ENCODE results near the gene ZFP42.
"Not testable (repeated sequence)": the region's sequence is repeated elsewhere in the genome, so short reads cannot be mapped to it uniquely, and the experiment has no call there.

The ZFP42 gene

DNA sequence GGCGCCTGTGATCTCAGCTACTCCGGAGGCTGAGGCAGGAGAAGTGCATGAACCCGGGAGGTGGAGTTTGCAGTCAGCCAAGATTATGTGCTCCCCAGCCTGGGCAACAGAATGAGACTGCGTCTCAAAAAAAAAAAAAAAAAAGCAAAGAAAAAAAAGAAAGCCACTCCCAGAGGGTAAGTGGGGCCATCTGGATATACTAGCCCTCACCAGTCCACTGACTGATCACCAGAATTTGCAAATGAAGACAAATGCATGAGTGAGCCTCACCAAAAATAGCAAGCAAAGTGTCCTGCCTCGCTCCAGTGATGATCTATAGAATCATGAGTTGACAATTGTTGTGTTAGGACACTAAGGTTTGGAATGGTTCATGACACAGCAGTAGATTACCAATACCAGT lies 47.6 kb downstream of the ZFP42 start:
- Histone ChIP-seq H4K20me1 (ENCODE audit: insufficient read depth, low read length) (no peaks in the 10 kb centered on the region), H3K4me3 (ENCODE audit: low read length) (no peak overlapping the region), H3K79me2 (ENCODE audit: low read length) (no peaks in the 10 kb centered on the region), H3K4me2 (ENCODE audit: low read depth, low read length) (no peak overlapping the region), H3K36me3 (replicated peaks; ENCODE audit: insufficient read depth, low read length) (no peaks in the 10 kb centered on the region), H3K9me3 (replicated peaks; ENCODE audit: insufficient read depth, low read length) (no peaks in the 10 kb centered on the region), H3K9me2 (replicated peaks; ENCODE audit: insufficient read depth, low read length) (no peaks in the 10 kb centered on the region), H3K27me3 (replicated peaks; ENCODE audit: insufficient read depth, low read length) (no peaks in the 10 kb centered on the region), H2AFZ (ENCODE audit: low read length) (no peak overlapping the region), H3K4me1 (ENCODE audit: low read length) (no peaks in the 10 kb centered on the region), H3K27ac (ENCODE audit: low read length) (no peak overlapping the region), H3F3A (ENCODE audit: insufficient read depth, low read length) (no peaks in the 10 kb centered on the region), H3K9ac (ENCODE audit: low read length) (no peak overlapping the region)
- TF ChIP-seq, protein P1, sequence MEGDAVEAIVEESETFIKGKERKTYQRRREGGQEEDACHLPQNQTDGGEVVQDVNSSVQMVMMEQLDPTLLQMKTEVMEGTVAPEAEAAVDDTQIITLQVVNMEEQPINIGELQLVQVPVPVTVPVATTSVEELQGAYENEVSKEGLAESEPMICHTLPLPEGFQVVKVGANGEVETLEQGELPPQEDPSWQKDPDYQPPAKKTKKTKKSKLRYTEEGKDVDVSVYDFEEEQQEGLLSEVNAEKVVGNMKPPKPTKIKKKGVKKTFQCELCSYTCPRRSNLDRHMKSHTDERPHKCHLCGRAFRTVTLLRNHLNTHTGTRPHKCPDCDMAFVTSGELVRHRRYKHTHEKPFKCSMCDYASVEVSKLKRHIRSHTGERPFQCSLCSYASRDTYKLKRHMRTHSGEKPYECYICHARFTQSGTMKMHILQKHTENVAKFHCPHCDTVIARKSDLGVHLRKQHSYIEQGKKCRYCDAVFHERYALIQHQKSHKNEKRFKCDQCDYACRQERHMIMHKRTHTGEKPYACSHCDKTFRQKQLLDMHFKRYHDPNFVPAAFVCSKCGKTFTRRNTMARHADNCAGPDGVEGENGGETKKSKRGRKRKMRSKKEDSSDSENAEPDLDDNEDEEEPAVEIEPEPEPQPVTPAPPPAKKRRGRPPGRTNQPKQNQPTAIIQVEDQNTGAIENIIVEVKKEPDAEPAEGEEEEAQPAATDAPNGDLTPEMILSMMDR (IDR thresholded peaks at IDR 0.05; ENCODE audit: low read length), result no peak
- TF ChIP-seq EZH2phosphoT487 (IDR thresholded peaks at IDR 0.05; ENCODE audit: low read length) (no peak), EZH2 (optimal IDR thresholded peaks at IDR 0.05; ENCODE audit: low read depth, low read length) (no peak)
- DNase-seq, result no peak

DNA sequence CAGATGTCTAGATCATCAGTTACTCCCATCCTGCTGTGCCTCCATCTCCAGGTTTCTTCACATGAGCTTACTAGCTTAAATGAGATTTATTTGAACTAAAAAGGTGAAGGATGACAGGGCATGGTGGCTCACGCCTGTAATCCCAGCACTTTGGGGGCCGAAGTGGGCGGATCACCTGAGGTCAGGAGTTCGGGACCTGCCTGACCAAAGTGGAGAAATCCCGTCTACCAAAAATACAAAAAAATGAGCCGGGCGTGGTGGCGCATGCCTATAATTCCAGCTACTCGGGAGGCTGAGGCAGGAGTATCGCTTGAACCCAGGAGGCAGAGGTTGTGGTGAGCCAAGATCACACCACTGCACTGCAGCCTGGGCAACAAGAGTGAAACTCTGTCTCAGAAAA lies 49.9 kb downstream of the ZFP42 start:
- H3K4me1 ChIP-seq (ENCODE audit: low read length); H3K27ac ChIP-seq (ENCODE audit: low read length); H3K4me2 ChIP-seq (ENCODE audit: low read depth, low read length); H3K27me3 ChIP-seq (replicated peaks; ENCODE audit: insufficient read depth, low read length); H2AFZ ChIP-seq (ENCODE audit: low read length); H3K36me3 ChIP-seq (replicated peaks; ENCODE audit: insufficient read depth, low read length); H4K20me1 ChIP-seq (ENCODE audit: insufficient read depth, low read length); H3K79me2 ChIP-seq (ENCODE audit: low read length); H3K9me3 ChIP-seq (replicated peaks; ENCODE audit: insufficient read depth, low read length); H3F3A ChIP-seq (ENCODE audit: insufficient read depth, low read length); H3K4me3 ChIP-seq (ENCODE audit: low read length); DNase-seq; H3K9ac ChIP-seq (ENCODE audit: low read length); H3K9me2 ChIP-seq (replicated peaks; ENCODE audit: insufficient read depth, low read length): not testable (repeated sequence)

DNA sequence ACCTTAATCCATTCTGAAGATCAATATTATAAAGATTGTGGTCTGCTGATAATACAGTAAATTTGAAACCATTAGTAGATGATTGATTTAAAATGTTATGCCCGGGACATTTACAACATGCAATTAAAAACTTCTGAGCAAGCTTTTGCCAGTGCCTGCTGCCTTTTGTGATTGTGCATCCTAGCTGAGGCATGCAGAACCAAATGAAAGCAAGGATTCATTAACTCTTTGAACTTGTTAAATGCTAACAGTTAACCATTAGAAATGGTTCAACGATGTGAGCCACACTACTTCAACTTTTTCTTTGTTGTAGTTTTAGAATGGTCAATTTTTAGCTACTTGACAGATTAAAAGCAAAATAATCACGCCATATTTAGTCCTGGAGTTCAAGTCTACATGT lies 51.1 kb downstream of the ZFP42 start:
- Histone ChIP-seq H3K36me3 (replicated peaks; ENCODE audit: insufficient read depth, low read length) (no peaks in the 10 kb centered on the region), H3K4me3 (ENCODE audit: low read length) (no peak overlapping the region)
- no peak for TF ChIP-seq EZH2phosphoT487 (IDR thresholded peaks at IDR 0.05; ENCODE audit: low read length)
- TF ChIP-seq, protein P1 (IDR thresholded peaks at IDR 0.05; ENCODE audit: low read length), result no peak

DNA sequence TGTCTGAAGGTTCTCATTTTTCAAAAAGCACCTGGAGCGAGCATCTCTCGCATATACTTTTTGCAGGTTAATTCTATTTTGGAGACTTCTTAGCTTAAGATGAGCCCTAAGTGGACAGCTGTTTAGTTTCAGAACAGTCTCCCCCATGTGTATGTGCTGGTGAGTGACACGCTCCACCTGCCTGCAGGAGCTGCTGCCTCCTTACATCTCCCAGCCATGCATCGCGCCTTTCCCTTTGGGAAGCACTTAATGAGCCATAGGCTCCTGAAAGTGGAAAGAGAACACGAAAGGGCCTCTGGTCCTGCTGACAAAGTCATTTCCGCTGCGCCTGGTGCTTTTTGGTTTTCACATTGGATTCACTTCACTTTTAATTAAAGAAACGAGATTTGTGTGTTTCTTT lies 57.7 kb downstream of the ZFP42 start:
- H3K9ac ChIP-seq (ENCODE audit: low read length), result no peak overlapping the region
- no peaks in the 10 kb centered on the region for H3K4me1 ChIP-seq (ENCODE audit: low read length)
- H3K36me3 ChIP-seq (replicated peaks; ENCODE audit: insufficient read depth, low read length), result no peaks in the 10 kb centered on the region
- no peaks in the 10 kb centered on the region for H3K9me2 ChIP-seq (replicated peaks; ENCODE audit: insufficient read depth, low read length)
- H3K27ac ChIP-seq (ENCODE audit: low read length), result no peak overlapping the region
- H3K4me3 ChIP-seq (ENCODE audit: low read length), result no peak overlapping the region
- H3K4me2 ChIP-seq (ENCODE audit: low read depth, low read length), result no peak overlapping the region
- TF ChIP-seq EZH2 (optimal IDR thresholded peaks at IDR 0.05; ENCODE audit: low read depth, low read length), result no peak
- TF ChIP-seq, protein P1 (IDR thresholded peaks at IDR 0.05; ENCODE audit: low read length), result no peak
- TF ChIP-seq EZH2phosphoT487 (IDR thresholded peaks at IDR 0.05; ENCODE audit: low read length), result no peak
- DNase-seq, result no peak
- H3F3A ChIP-seq (ENCODE audit: insufficient read depth, low read length), result no peaks in the 10 kb centered on the region
- no peaks in the 10 kb centered on the region for H3K9me3 ChIP-seq (replicated peaks; ENCODE audit: insufficient read depth, low read length)
- H2AFZ ChIP-seq (ENCODE audit: low read length), result no peak overlapping the region
- H4K20me1 ChIP-seq (ENCODE audit: insufficient read depth, low read length), result no peaks in the 10 kb centered on the region
- no peaks in the 10 kb centered on the region for H3K79me2 ChIP-seq (ENCODE audit: low read length)
- H3K27me3 ChIP-seq (replicated peaks; ENCODE audit: insufficient read depth, low read length), result no peaks in the 10 kb centered on the region

More for the DNA sequence above, 51.1 kb downstream of the ZFP42 start:
- Histone ChIP-seq H2AFZ (ENCODE audit: low read length) (no peak overlapping the region), H3K4me1 (ENCODE audit: low read length) (no peaks in the 10 kb centered on the region), H3K79me2 (ENCODE audit: low read length) (no peaks in the 10 kb centered on the region), H3F3A (ENCODE audit: insufficient read depth, low read length) (no peaks in the 10 kb centered on the region), H3K9me3 (replicated peaks; ENCODE audit: insufficient read depth, low read length) (no peaks in the 10 kb centered on the region), H3K27ac (ENCODE audit: low read length) (no peak overlapping the region), H4K20me1 (ENCODE audit: insufficient read depth, low read length) (no peaks in the 10 kb centered on the region), H3K9me2 (replicated peaks; ENCODE audit: insufficient read depth, low read length) (no peaks in the 10 kb centered on the region), H3K4me2 (ENCODE audit: low read depth, low read length) (no peak overlapping the region), H3K9ac (ENCODE audit: low read length) (no peak overlapping the region), H3K27me3 (replicated peaks; ENCODE audit: insufficient read depth, low read length) (no peaks in the 10 kb centered on the region)
- DNase-seq, result no peak
